Activated CD8-positive, alpha-beta T cell treated with anti-CD3 and anti-CD28 coated beads for 36 hours (primary cell): ENCODE results near the gene MYO1D. TPM values are rescaled to one million over a fixed set of nuclear protein-coding genes. Genes with fewer than 3 reads are reported as not detected.
A peak's percentile ranks its signal among the peaks of the same experiment; 100 is the strongest.

Experiments used
- ATAC-seq: fragments of 200-7000 bp; cut with Tn5 transposase; one replicate; pipeline ENCODE4 v1.10.0; 2021; ENCODE audit warnings: mild to moderate bottlenecking, moderate library complexity
- CTCF ChIA-PET: fragments of 350-600 bp; sonication (Branson Sonifier 250); formaldehyde crosslinking; loops from one replicate; lab custom pipeline; 2021; ENCODE audit warnings: antibody characterized with exemption; lab: Charles Lee
- POLR2A ChIA-PET: fragments of 350-600 bp; sonication (Branson Sonifier 250); formaldehyde crosslinking; loops from one replicate; lab custom pipeline; 2021; ENCODE audit warnings: antibody characterized with exemption; lab: Charles Lee
- DNase-seq: peaks from one replicate; pipeline ENCODE4 v3.0.0-alpha.2; 2020
- H3K27ac Mint-ChIP-seq: one replicate; pipeline ENCODE4 v1.8.0; 2021; ENCODE audit warnings: mild to moderate bottlenecking, mixed read lengths
- H3K27me3 Mint-ChIP-seq: one replicate; pipeline ENCODE4 v1.8.0; 2021; ENCODE audit warnings: mixed read lengths
- H3K36me3 Mint-ChIP-seq: one replicate; pipeline ENCODE4 v1.8.0; 2021; ENCODE audit warnings: low read depth, mixed read lengths
- H3K4me1 Mint-ChIP-seq: one replicate; pipeline ENCODE4 v1.8.0; 2021; ENCODE audit warnings: low read depth, mixed read lengths
- H3K4me3 Mint-ChIP-seq: one replicate; pipeline ENCODE4 v1.8.0; 2021; ENCODE audit warnings: mild to moderate bottlenecking, moderate library complexity, mixed read lengths
- H3K9me3 Mint-ChIP-seq: one replicate; pipeline ENCODE4 v1.8.0; 2021; ENCODE audit warnings: mixed read lengths
- CTCF ChIP-seq: fragments of 200-600 bp; IDR thresholded peaks from one replicate; pipeline ENCODE4 v1.8.0; 2022; ENCODE audit warnings: antibody characterized with exemption, mild to moderate bottlenecking
- intact Hi-C: fragments of 100-400 bp; cut with micrococcal nuclease; formaldehyde crosslinking; loops from one replicate; pipeline ENCODE4 v1.10.0; 2022
- total RNA-seq, 2 experiments: library from RNA; stranded (reverse); gene quantifications; one replicate each; pipeline ENCODE4 v1.2.3, GENCODE V29; 2021

Gene MYO1D
- total RNA-seq, 2 experiments from 2014 or later, result 8.3 to 9.2 TPM

GRCh38 chr17:32484628-32485027 is 392.3 kb downstream of the MYO1D start:
- DNase-seq (no peak), ATAC-seq (no peak)
- TF ChIP-seq CTCF, result no peak
- Mint-ChIP-seq H3K36me3 (peaks cover 37% of the 10 kb centered on the region), H3K9me3 (no peaks in the 10 kb centered on the region), H3K4me3 (no peak overlapping the region), H3K27ac (peak overlapping the region; percentile 25), H3K4me1 (peaks cover 36% of the 10 kb centered on the region), H3K27me3 (no peaks in the 10 kb centered on the region)
- ChIA-PET CTCF (interaction anchor here (0.8 to 7.3 kb wide), 25 partner anchors 8 to 452 kb away, joined by 3 to 70 read pairs (median 4); partner anchors contain the start of genes MYO1D and PSMD11), POLR2A (interaction anchor here (0.6 to 2.2 kb wide), 5 partner anchors 8 to 59 kb away, joined by 3 to 8 read pairs (median 3); partner anchors contain the start of gene PSMD11)
- intact Hi-C loops, result loop anchor here (5.0 to 10.0 kb wide), 3 partner anchors 38 to 270 kb away; no protein-coding TSS in a partner anchor

GRCh38 chr17:32484041-32484461 is 392.9 kb downstream of the MYO1D start:
- Mint-ChIP-seq H3K27ac (peak overlapping the region; percentile 21), H3K27me3 (no peaks in the 10 kb centered on the region), H3K4me1 (peaks cover 30% of the 10 kb centered on the region), H3K4me3 (no peak overlapping the region), H3K9me3 (no peaks in the 10 kb centered on the region), H3K36me3 (peaks cover 36% of the 10 kb centered on the region)
- intact Hi-C loops, result loop anchor here (5.0 to 10.0 kb wide), 2 partner anchors 123 to 271 kb away; no protein-coding TSS in a partner anchor
- DNase-seq (no peak), ATAC-seq (no peak)
- POLR2A ChIA-PET, result interaction anchor here (0.7 to 2.2 kb wide), 6 partner anchors 12 to 44 kb away, joined by 3 to 8 read pairs (median 4); partner anchors contain the start of gene PSMD11
- CTCF ChIA-PET, result interaction anchor here (0.8 to 7.3 kb wide), 32 partner anchors 9 to 453 kb away, joined by 3 to 70 read pairs (median 4); partner anchors contain the start of genes MYO1D and PSMD11
- no peak for TF ChIP-seq CTCF

GRCh38 chr17:32483451-32484019 is 393.4 kb downstream of the MYO1D start:
- Mint-ChIP-seq H3K36me3 (peaks cover 34% of the 10 kb centered on the region), H3K4me3 (no peak overlapping the region), H3K4me1 (peaks cover 25% of the 10 kb centered on the region), H3K9me3 (no peaks in the 10 kb centered on the region), H3K27ac (no peak overlapping the region), H3K27me3 (no peaks in the 10 kb centered on the region)
- peak; percentile 43 for ATAC-seq
- DNase-seq, result peak; percentile 57
- intact Hi-C loops, result loop anchor here (5.0 to 10.0 kb wide), 2 partner anchors 124 to 271 kb away; no protein-coding TSS in a partner anchor
- ChIA-PET POLR2A (interaction anchor here (0.6 to 2.2 kb wide), 8 partner anchors 12 to 39 kb away, joined by 3 to 8 read pairs (median 4); partner anchors contain the start of gene PSMD11), CTCF (interaction anchor here (0.6 to 7.3 kb wide), 34 partner anchors 9 to 453 kb away, joined by 3 to 70 read pairs (median 4); partner anchors contain the start of genes MYO1D and PSMD11)
- TF ChIP-seq CTCF, result peak; percentile 62

GRCh38 chr17:32482568-32483320 is 394.2 kb downstream of the MYO1D start:
- intact Hi-C loops, result loop anchor here (5.0 to 10.0 kb wide), 2 partner anchors 125 to 272 kb away; no protein-coding TSS in a partner anchor
- ChIA-PET CTCF (interaction anchor here (0.6 to 7.3 kb wide), 19 partner anchors 12 to 272 kb away, joined by 3 to 70 read pairs (median 5); no protein-coding TSS in a partner anchor), POLR2A (interaction anchor here (0.6 to 2.2 kb wide), 7 partner anchors 13 to 29 kb away, joined by 3 to 8 read pairs (median 4); no protein-coding TSS in a partner anchor)
- Mint-ChIP-seq H3K27ac (peak overlapping the region; percentile 64), H3K9me3 (no peaks in the 10 kb centered on the region), H3K4me1 (peaks cover 18% of the 10 kb centered on the region), H3K4me3 (no peak overlapping the region), H3K36me3 (peaks cover 34% of the 10 kb centered on the region), H3K27me3 (no peaks in the 10 kb centered on the region)
- no peak for DNase-seq
- no peak for TF ChIP-seq CTCF
- no peak for ATAC-seq
